RKO (cell line): ENCODE results near the gene FLAD1.

Experiments used
- DNase-seq: peaks from one replicate; pipeline ENCODE4 v3.0.0-alpha.2; 2016; ENCODE audit warnings: low spot score

The FLAD1 gene

GRCh38 chr1:155038602-155039307 is 55.6 kb downstream of the FLAD1 start:
- DNase-seq: no peak

- no peak for DNase-seq
Measured at GRCh38 chr1:155039308-155039669, 56.1 kb downstream of the FLAD1 start.

GRCh38 chr1:155040358-155041093 is 57.4 kb downstream of the FLAD1 start:
- no peak for DNase-seq
